Psoas muscle (tissue), 8 donors: ENCODE data around the gene IFITM2. TPM values are rescaled to one million over a fixed set of nuclear protein-coding genes. Genes with fewer than 3 reads are reported as not detected.
"Not testable (repeated sequence)": the region's sequence is repeated elsewhere in the genome, so short reads cannot be mapped to it uniquely, and the experiment has no call there.

ENCODE experiments used
- ATAC-seq, 4 donors: fragments of 200-7000 bp; cut with Tn5 transposase; one replicate each; pipeline ENCODE4 v1.9.1; 2020; ENCODE audit warnings: moderate library complexity in 3 of 4, mild to moderate bottlenecking in 2 of 4
- DNase-seq, 2 donors: peaks; one replicate each; pipeline ENCODE4 v3.0.0-alpha.2; 2020
- H3K27ac ChIP-seq: fragments of 200-600 bp; one replicate; pipeline ENCODE4 v1.8.0; 2022
- H3K27me3 ChIP-seq, 3 donors: fragments of 200-600 bp in 1 of 3; one replicate each; pipeline versions ENCODE4 v1.6.1 to v1.8.0; 2013 to 2022; ENCODE audit warnings: low read length in 2 of 3, mild to moderate bottlenecking in 2 of 3, moderate library complexity in 1 of 3; ENCODE audit not compliant: insufficient read depth in 3 of 3
- H3K36me3 ChIP-seq, 2 donors: fragments of 200-600 bp in 1 of 2; one replicate each; pipeline versions ENCODE4 v1.6.1 to v1.8.0; 2013 to 2022; ENCODE audit warnings: low read depth in 1 of 2, mild to moderate bottlenecking in 1 of 2, moderate library complexity in 1 of 2; ENCODE audit not compliant: insufficient read depth in 1 of 2
- H3K4me1 ChIP-seq: fragments of 200-600 bp; one replicate; pipeline ENCODE4 v1.8.0; 2022
- H3K4me3 ChIP-seq: fragments of 200-600 bp; one replicate; pipeline ENCODE4 v1.8.0; 2022; ENCODE audit warnings: mild to moderate bottlenecking
- H3K9me3 ChIP-seq: fragments of 200-600 bp; one replicate; pipeline ENCODE4 v1.8.0; 2022
- CTCF ChIP-seq: fragments of 200-600 bp; IDR thresholded peaks from one replicate; pipeline ENCODE4 v1.8.0; 2022; ENCODE audit warnings: antibody characterized with exemption
- WGBS, 3 donors: extraction: QIAGEN DNeasy Blood & Tissue Kit; methylation state at CpG; one replicate each; pipeline versions ENCODE4 v1.1.6 to v1.1.7; 2013; 5-methylcytosine and 5-hydroxymethylcytosine counted together
- intact Hi-C, 2 donors: fragments of 100-400 bp; cut with DNase I; formaldehyde crosslinking; loops; one replicate each; pipeline versions ENCODE4 v1.11.0 to v1.14.2; 2022
- polyA plus RNA-seq, 3 donors: library from polyadenylated mRNA; stranded (reverse); fragments of 200-250 nt; gene quantifications; one replicate each; pipeline ENCODE4 v1.2.3, GENCODE V29; 2013
- total RNA-seq, 4 donors: library from RNA; stranded (reverse); fragmentation: NEBNext Ultra II Directional in 2 of 4; extraction: Animal tissue kit (Norgen Biotek cat#: 25700) in 2 of 4; gene quantifications; one replicate each; pipeline versions ENCODE4 v1.2.1 to v1.2.4, GENCODE V29; 2021 to 2023
- donor health status: healthy with polysubstance abuse.
- donor health status: DM: no; HTN: no; CAD: no; lungs with moderate emphysema.
- donor health status: Bipolar disorder and iron deficiency.
- donor health status: healthy.
- donor health status: DM: yes; HTN: yes; CAD: no.
- donor health status: DM: no; HTN: no; CAD: no.
- donor health status: DM: no; HTN: no; CAD: no.
- donor health status: DM: yes; HTN: yes; CAD: no.

IFITM2 gene
- total and polyA plus RNA-seq, 7 donors = 109 to 371 (median 138) TPM

- Histone ChIP-seq H3K27ac (peak overlapping the region; percentile 55), H3K36me3 (no peaks in the 10 kb centered on the region), H3K4me1 (peaks cover 9% of the 10 kb centered on the region), H3K9me3 (no peaks in the 10 kb centered on the region), H3K27me3 (peaks cover 0 to 32% (median 5%) of the 10 kb centered on the region in 3 donors), H3K4me3 (peak overlapping the region; percentile 67)
- 45 to 49% (median 47%) methylated on average over 32 of the region's 32 CpGs for WGBS, 3 donors
- peak in 1 of 2 donors; percentile 52 for DNase-seq
- no peak for TF ChIP-seq CTCF
- no peak for ATAC-seq
- intact Hi-C loops = no loop called here
Observed at GRCh38 chr11:315516-315994, 7.9 kb downstream of the IFITM2 start.

GRCh38 chr11:316031-316701 lies 8.6 kb downstream of the IFITM2 start:
- no peak for ATAC-seq
- H3K4me1 ChIP-seq = peaks cover 9% of the 10 kb centered on the region

GRCh38 chr11:316891-317301 lies 9.3 kb downstream of the IFITM2 start:
- Histone ChIP-seq H3K36me3 (no peaks in the 10 kb centered on the region), H3K27me3 (peaks cover 0 to 32% (median 7%) of the 10 kb centered on the region in 3 donors), H3K27ac (peak overlapping the region; percentile 43), H3K4me3 (peak overlapping the region; percentile 67), H3K9me3 (no peaks in the 10 kb centered on the region), H3K4me1 (peaks cover 8% of the 10 kb centered on the region)
- 76 to 83% (median 79%) methylated on average over 7 of the region's 7 CpGs for WGBS, 3 donors
- TF ChIP-seq CTCF = no peak
- no peak for ATAC-seq
- intact Hi-C loops = no loop called here
- no peak for DNase-seq

More at GRCh38 chr11:316031-316701, 8.6 kb downstream of the IFITM2 start:
- no peaks in the 10 kb centered on the region for H3K36me3 ChIP-seq
- H3K4me3 ChIP-seq = peak overlapping the region; percentile 67
- no peak for TF ChIP-seq CTCF
- no peaks in the 10 kb centered on the region for H3K9me3 ChIP-seq
- peak overlapping the region; percentile 55 for H3K27ac ChIP-seq
- H3K27me3 ChIP-seq = peaks cover 0 to 32% (median 7%) of the 10 kb centered on the region in 3 donors
- peak in 1 of 2 donors; percentile 60 for DNase-seq
- WGBS, 3 donors = 33 to 42% (median 42%) methylated on average over 53 to 64 of the region's 64 CpGs
- intact Hi-C loops = no loop called here

- 35 to 61% (median 37%) methylated on average over 8 to 16 of the region's 30 CpGs for WGBS, 3 donors
- DNase-seq (peak in 1 of 2 donors; percentile 42), ATAC-seq (peak in 1 of 4 donors; percentile 2)
- peaks cover 0 to 32% (median 7%) of the 10 kb centered on the region in 3 donors for H3K27me3 ChIP-seq
- H3K4me3 ChIP-seq = peak overlapping the region; percentile 67
- intact Hi-C loops, H3K4me1 ChIP-seq, H3K36me3 ChIP-seq, H3K9me3 ChIP-seq: not testable (repeated sequence)
- peak overlapping the region; percentile 53 for H3K27ac ChIP-seq
Observed at GRCh38 chr11:317668-318404, 10.2 kb downstream of the IFITM2 start.

GRCh38 chr11:318405-319120 lies 10.9 kb downstream of the IFITM2 start:
- H3K36me3 ChIP-seq, H3K9me3 ChIP-seq, H3K4me1 ChIP-seq, intact Hi-C loops: not testable (repeated sequence)
- Histone ChIP-seq H3K27ac (peak overlapping the region; percentile 63), H3K27me3 (peaks cover 0 to 32% (median 7%) of the 10 kb centered on the region in 3 donors), H3K4me3 (peak overlapping the region; percentile 68)
- ATAC-seq (peak; percentile 51 to 72 (median 70)), DNase-seq (peak in 1 of 2 donors; percentile 47)
- 0 to 1% (median 1%) methylated on average over 4 to 15 of the region's 79 CpGs for WGBS, 3 donors

GRCh38 chr11:319121-319887 lies 11.7 kb downstream of the IFITM2 start:
- ATAC-seq = peak; percentile 30 to 45 (median 40)
- H3K9me3 ChIP-seq, H3K36me3 ChIP-seq, intact Hi-C loops, H3K4me1 ChIP-seq: not testable (repeated sequence)
- Histone ChIP-seq H3K27me3 (peaks cover 0 to 32% (median 7%) of the 10 kb centered on the region in 3 donors), H3K27ac (peak overlapping the region; percentile 63), H3K4me3 (peak overlapping the region; percentile 68)
- peak in 1 of 2 donors; percentile 64 for DNase-seq
- WGBS, 3 donors = 12 to 31% (median 15%) methylated on average over 18 to 20 of the region's 29 CpGs

- DNase-seq (peak in 1 of 2 donors; percentile 37), ATAC-seq (peak in 3 of 4 donors; percentile 5 to 32 (median 19))
- H3K4me1 ChIP-seq, H3K9me3 ChIP-seq, H3K36me3 ChIP-seq, intact Hi-C loops: not testable (repeated sequence)
- H3K27me3 ChIP-seq = peaks cover 0 to 32% (median 7%) of the 10 kb centered on the region in 3 donors
- H3K27ac ChIP-seq = peak overlapping the region; percentile 71
- H3K4me3 ChIP-seq = peak overlapping the region; percentile 68
- WGBS, 3 donors = 13 to 47% (median 24%) methylated on average over 3 to 9 of the region's 10 CpGs
Observed at GRCh38 chr11:319888-320273, 12.3 kb downstream of the IFITM2 start.
